Endothelial cell of umbilical vein (primary cell): ENCODE measurements around the gene PARP9. TPM values are rescaled to one million over a fixed set of nuclear protein-coding genes. Genes with fewer than 3 reads are reported as not detected.

Experiments
- BruUV-seq: library from RNA; stranded (reverse); fragments of 400-500 nt; replicated peaks from 2 replicates; lab custom pipeline; 2021; lab: Mats Ljungman, UMichigan
- CTCF ChIA-PET: fragments of 300-600, 350-600 bp; sonication (Branson Sonifier 250); formaldehyde crosslinking; loops from one replicate; lab custom pipeline; 2021; ENCODE audit warnings: antibody characterized with exemption, inconsistent platforms; lab: Charles Lee
- POLR2A ChIA-PET: fragments of 300-600, 350-600 bp; sonication (Branson Sonifier 250); formaldehyde crosslinking; loops from one replicate; lab custom pipeline; 2021; ENCODE audit warnings: antibody characterized with exemption, inconsistent platforms; lab: Charles Lee
- DNase-seq: peaks from one replicate; pipeline ENCODE4 v3.0.0-alpha.2; 2011; ENCODE audit warnings: low read depth, low spot score
- FAIRE-seq: peaks from 2 replicates; lab custom pipeline; 2011; peaks lifted over from hg19 to GRCh38; lab: Jason Lieb, UNC
- H2AFZ ChIP-seq: 2 replicates; pipeline ENCODE4 v1.6.0; 2012; ENCODE audit warnings: low read depth, low read length, control low read depth, inconsistent platforms
- H3K27ac ChIP-seq: 2 replicates; pipeline ENCODE4 v1.5.1; 2011; ENCODE audit warnings: low read depth, mild to moderate bottlenecking, control low read depth, low read length, moderate library complexity; ENCODE audit not compliant: insufficient read depth
- H3K27me3 ChIP-seq, 2 experiments: 2 replicates each; pipeline versions ENCODE4 v1.6.0 to v1.6.1; 2011; ENCODE audit warnings: low read length in 2 of 2, mixed read lengths in 1 of 2; ENCODE audit not compliant: control insufficient read depth in 2 of 2, insufficient read depth in 2 of 2
- H3K36me3 ChIP-seq, 2 experiments: 2 replicates in 1 of 2; 3 replicates in 1 of 2; pipeline ENCODE4 v1.5.1; 2011; ENCODE audit warnings: low read length in 2 of 2, mild to moderate bottlenecking in 1 of 2, moderate library complexity in 1 of 2; ENCODE audit not compliant: control insufficient read depth in 2 of 2, insufficient read depth in 2 of 2; ENCODE audit errors: extremely low read depth in 1 of 2
- H3K4me1 ChIP-seq: 3 replicates; pipeline ENCODE4 v1.5.1; 2011; ENCODE audit warnings: mild to moderate bottlenecking, low read length; ENCODE audit not compliant: control insufficient read depth, insufficient read depth; ENCODE audit errors: extremely low read depth
- H3K4me2 ChIP-seq: 2 replicates; pipeline ENCODE4 v1.6.1; 2011; ENCODE audit warnings: low read length, control low read depth, mixed read lengths; ENCODE audit not compliant: insufficient read depth
- H3K4me3 ChIP-seq, 3 experiments: fragments of 200-600 bp in 1 of 3; sonication (generic), shearing (Covaris generic) in 1 of 3; replicated peaks in 1 of 3; 2 replicates each; pipeline ENCODE4 v1.5.1; 2011 to 2016; ENCODE audit warnings: control low read depth in 3 of 3, low read length in 3 of 3, mild to moderate bottlenecking in 2 of 3, inconsistent platforms in 1 of 3, low read depth in 1 of 3, moderate library complexity in 1 of 3; ENCODE audit not compliant: insufficient read depth in 1 of 3
- H3K79me2 ChIP-seq: 2 replicates; pipeline ENCODE4 v1.6.0; 2012; ENCODE audit warnings: low read length, inconsistent platforms; ENCODE audit not compliant: control insufficient read depth, insufficient read depth
- H3K9ac ChIP-seq: replicated peaks from 2 replicates; pipeline ENCODE3; 2011; ENCODE audit warnings: low read length, control low read depth; ENCODE audit not compliant: insufficient read depth; ENCODE audit errors: extremely low read depth
- H3K9me1 ChIP-seq: replicated peaks from 3 replicates; pipeline ENCODE4 v1.6.0; 2011; ENCODE audit warnings: mild to moderate bottlenecking, low read length; ENCODE audit not compliant: control insufficient read depth, insufficient read depth; ENCODE audit errors: extremely low read depth
- H3K9me3 ChIP-seq: replicated peaks from 2 replicates; pipeline ENCODE4 v1.5.1; 2012; ENCODE audit warnings: low read length, inconsistent platforms; ENCODE audit not compliant: control insufficient read depth, insufficient read depth
- H4K20me1 ChIP-seq: replicated peaks from 2 replicates; pipeline ENCODE3; 2011; ENCODE audit warnings: mild to moderate bottlenecking, low read length; ENCODE audit not compliant: control insufficient read depth, insufficient read depth; ENCODE audit errors: extremely low read depth
- CTCF ChIP-seq, 2 donors: IDR thresholded peaks; 1 replicate in 1 of 2; 2 replicates in 1 of 2; pipeline ENCODE4 v1.5.1; 2011; ENCODE audit warnings: low read length in 2 of 2, mild to moderate bottlenecking in 2 of 2, moderate library complexity in 2 of 2, control low read depth in 1 of 2, inconsistent platforms in 1 of 2, low read depth in 1 of 2; ENCODE audit not compliant: insufficient read depth in 1 of 2; ENCODE audit errors: extremely low read depth in 1 of 2
- EZH2 ChIP-seq: IDR thresholded peaks from 2 replicates; pipeline ENCODE4 v1.6.1; 2012; ENCODE audit warnings: borderline replicate concordance, low read depth, mild to moderate bottlenecking, moderate library complexity, low read length, inconsistent platforms; ENCODE audit not compliant: severe bottlenecking
- FOS ChIP-seq: IDR thresholded peaks from 2 replicates; pipeline ENCODE4 v1.6.1; 2011; ENCODE audit warnings: mild to moderate bottlenecking, low read length, moderate library complexity, borderline replicate concordance; ENCODE audit not compliant: insufficient read depth
- GATA2 ChIP-seq: IDR thresholded peaks from 2 replicates; pipeline ENCODE4 v1.7.0; 2011; ENCODE audit warnings: low read depth, mild to moderate bottlenecking, moderate library complexity, mixed read lengths, low read length; ENCODE audit not compliant: insufficient read length, insufficient read depth
- JUN ChIP-seq: IDR thresholded peaks from 2 replicates; pipeline ENCODE4 v1.6.1; 2011; ENCODE audit warnings: borderline replicate concordance, low read depth; ENCODE audit not compliant: insufficient read length, insufficient read depth
- MAX ChIP-seq: IDR thresholded peaks from 2 replicates; pipeline ENCODE4 v1.6.1; 2011; ENCODE audit not compliant: insufficient read depth, insufficient read length
- MYC ChIP-seq: IDR thresholded peaks from one replicate; pipeline ENCODE4 v1.6.1; 2011; ENCODE audit warnings: mild to moderate bottlenecking, low read depth, low read length
- POLR2A ChIP-seq: IDR thresholded peaks from 2 replicates; pipeline ENCODE4 v1.6.1; 2012; ENCODE audit warnings: low read depth, mild to moderate bottlenecking, control low read depth, low read length
- POLR2AphosphoS5 ChIP-seq: IDR thresholded peaks from 2 replicates; pipeline ENCODE4 v1.6.1; 2012; ENCODE audit warnings: low read depth, mild to moderate bottlenecking, control low read depth, low read length, moderate library complexity; ENCODE audit not compliant: insufficient read depth
- dilution Hi-C: fragments of 300-500 bp; cut with MboI; formaldehyde crosslinking; loops from one replicate; pipeline ENCODE4 v1.15.0; 2019; ENCODE audit warnings: low sequenced_read_pairs; ENCODE audit not compliant: extremely low pct_ligation_motif_present
- intact Hi-C: fragments of 100-400 bp; cut with micrococcal nuclease; formaldehyde crosslinking; loops from one replicate; pipeline ENCODE4 v1.10.0; 2022
- polyA plus RNA-seq, 4 experiments: library from polyadenylated mRNA; depleted of rRNA in 3 of 4; stranded (reverse) in 3 of 4; unstranded in 1 of 4; fragments of >200 nt; gene quantifications; 2 replicates each; pipeline versions ENCODE4 v1.2.1 to v1.2.3, GENCODE V29; 2011 to 2012; ENCODE audit warnings: missing spikeins in 1 of 4
- total RNA-seq: library from RNA; stranded (reverse); gene quantifications from 2 replicates; pipeline ENCODE4 v1.2.3, GENCODE V29; 2021

PARP9 gene
- total and polyA plus RNA-seq, 2 donors (not counting 3 experiments of a cell fraction or from before 2014, with no cell fraction given) = 10.1 to 12.5 TPM

- dilution Hi-C loops = no loop called here
- intact Hi-C loops = no loop called here
- no peaks in the 10 kb centered on the region for H3K79me2 ChIP-seq
Measured at GRCh38 chr3:122603056-122603455, 39.0 kb upstream of the PARP9 start.

More at GRCh38 chr3:122603056-122603455, 39.0 kb upstream of the PARP9 start:
- no peak overlapping the region for H3K27ac ChIP-seq
- FAIRE-seq (no peak), DNase-seq (no peak)
- H2AFZ ChIP-seq = no peak overlapping the region
- TF ChIP-seq CTCF (IDR thresholded peaks at IDR 0.05; ENCODE audit: extremely low read depth in 1 of 2, insufficient read depth in 1 of 2, low read depth in 1 of 2, low read length in 2 of 2) (no peak), MYC (no peak), FOS (no peak), GATA2 (no peak), MAX (no peak), POLR2AphosphoS5 (no peak), POLR2A (no peak), EZH2 (no peak), JUN (no peak)
- no peaks in the 10 kb centered on the region for H3K36me3 ChIP-seq
- peaks cover 9 to 10% of the 10 kb centered on the region in 2 experiments for H3K27me3 ChIP-seq
- ChIA-PET CTCF (no interaction called here), POLR2A (no interaction called here)
- no TSS peak for BruUV-seq
- H3K9me3 ChIP-seq = no peaks in the 10 kb centered on the region
- no peak overlapping the region for H3K9ac ChIP-seq
- H3K9me1 ChIP-seq = no peaks in the 10 kb centered on the region
- H3K4me2 ChIP-seq = no peak overlapping the region
- H3K4me1 ChIP-seq = no peaks in the 10 kb centered on the region
- H4K20me1 ChIP-seq = no peaks in the 10 kb centered on the region
- no peak overlapping the region for H3K4me3 ChIP-seq
